Left ventricle myocardium inferior (tissue), 1 donor: Measurements from ENCODE around the gene SORBS2. TPM values are rescaled to one million over a fixed set of nuclear protein-coding genes. Genes with fewer than 3 reads are reported as not detected.

Source experiments
- DNase-seq: peaks from one replicate; pipeline ENCODE4 v3.0.0-alpha.2; 2020
- H3K27ac ChIP-seq: fragments of 200-600 bp; replicated peaks from 2 replicates; pipeline ENCODE4 v1.8.0; 2021
- H3K27me3 ChIP-seq: fragments of 200-600 bp; 2 replicates; pipeline ENCODE4 v1.8.0; 2021; ENCODE audit warnings: low read depth
- H3K36me3 ChIP-seq: fragments of 200-600 bp; 2 replicates; pipeline ENCODE4 v1.8.0; 2021
- H3K4me1 ChIP-seq: fragments of 200-600 bp; 2 replicates; pipeline ENCODE4 v1.8.0; 2021
- H3K4me3 ChIP-seq: fragments of 200-600 bp; 2 replicates; pipeline ENCODE4 v1.8.0; 2021; ENCODE audit warnings: mild to moderate bottlenecking, moderate library complexity
- H3K9me3 ChIP-seq: fragments of 200-600 bp; replicated peaks from 2 replicates; pipeline ENCODE4 v1.8.0; 2021
- intact Hi-C: fragments of 100-400 bp; cut with micrococcal nuclease; formaldehyde crosslinking; loops from one replicate; pipeline ENCODE4 v1.11.0; 2022
- total RNA-seq: library from RNA; stranded (reverse); fragmentation: NEBNext Ultra II Directional; extraction: Animal tissue kit (Norgen Biotek cat#: 25700); gene quantifications from one replicate; pipeline ENCODE4 v1.2.1, GENCODE V29; 2021
- TF ChIP-seq, protein P1 (sequence below): fragments of 200-600 bp; IDR thresholded peaks from 2 replicates; pipeline ENCODE4 v1.8.0; 2021; ENCODE audit warnings: antibody characterized with exemption, mild to moderate bottlenecking, borderline replicate concordance
- donor health status: DM: no; HTN: yes; CAD: no; lungs with severe emphysema.

Gene SORBS2
- total RNA-seq, 1 donor from 2014 or later: 1,282 TPM

DNA sequence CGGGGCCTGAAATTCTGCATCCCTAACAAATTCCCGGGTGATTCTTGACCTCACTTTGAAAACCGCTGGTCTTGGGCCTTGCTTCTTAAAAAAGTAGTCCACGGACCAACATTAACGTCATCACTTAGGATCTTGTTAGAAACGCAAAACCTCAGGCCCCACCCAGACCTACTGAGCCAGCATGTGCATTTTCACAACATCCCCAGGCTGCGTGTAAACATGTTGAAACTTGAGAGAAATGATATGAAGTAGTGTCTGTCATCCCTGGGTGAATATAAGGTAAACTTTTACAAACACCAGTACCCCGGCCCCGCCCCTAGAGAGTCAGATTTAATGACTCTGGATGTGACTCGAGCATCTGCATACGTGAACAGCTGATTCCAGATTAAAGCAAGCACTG lies 33.7 kb downstream of the SORBS2 start:
- intact Hi-C loops: no loop called here
- Histone ChIP-seq H3K9me3 (no peaks in the 10 kb centered on the region), H3K4me1 (peaks cover 76% of the 10 kb centered on the region), H3K36me3 (no peaks in the 10 kb centered on the region), H3K4me3 (no peak overlapping the region), H3K27me3 (no peaks in the 10 kb centered on the region), H3K27ac (peak overlapping the region; percentile 90)
- TF ChIP-seq, protein P1, sequence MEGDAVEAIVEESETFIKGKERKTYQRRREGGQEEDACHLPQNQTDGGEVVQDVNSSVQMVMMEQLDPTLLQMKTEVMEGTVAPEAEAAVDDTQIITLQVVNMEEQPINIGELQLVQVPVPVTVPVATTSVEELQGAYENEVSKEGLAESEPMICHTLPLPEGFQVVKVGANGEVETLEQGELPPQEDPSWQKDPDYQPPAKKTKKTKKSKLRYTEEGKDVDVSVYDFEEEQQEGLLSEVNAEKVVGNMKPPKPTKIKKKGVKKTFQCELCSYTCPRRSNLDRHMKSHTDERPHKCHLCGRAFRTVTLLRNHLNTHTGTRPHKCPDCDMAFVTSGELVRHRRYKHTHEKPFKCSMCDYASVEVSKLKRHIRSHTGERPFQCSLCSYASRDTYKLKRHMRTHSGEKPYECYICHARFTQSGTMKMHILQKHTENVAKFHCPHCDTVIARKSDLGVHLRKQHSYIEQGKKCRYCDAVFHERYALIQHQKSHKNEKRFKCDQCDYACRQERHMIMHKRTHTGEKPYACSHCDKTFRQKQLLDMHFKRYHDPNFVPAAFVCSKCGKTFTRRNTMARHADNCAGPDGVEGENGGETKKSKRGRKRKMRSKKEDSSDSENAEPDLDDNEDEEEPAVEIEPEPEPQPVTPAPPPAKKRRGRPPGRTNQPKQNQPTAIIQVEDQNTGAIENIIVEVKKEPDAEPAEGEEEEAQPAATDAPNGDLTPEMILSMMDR: no peak
- DNase-seq: no peak

DNA sequence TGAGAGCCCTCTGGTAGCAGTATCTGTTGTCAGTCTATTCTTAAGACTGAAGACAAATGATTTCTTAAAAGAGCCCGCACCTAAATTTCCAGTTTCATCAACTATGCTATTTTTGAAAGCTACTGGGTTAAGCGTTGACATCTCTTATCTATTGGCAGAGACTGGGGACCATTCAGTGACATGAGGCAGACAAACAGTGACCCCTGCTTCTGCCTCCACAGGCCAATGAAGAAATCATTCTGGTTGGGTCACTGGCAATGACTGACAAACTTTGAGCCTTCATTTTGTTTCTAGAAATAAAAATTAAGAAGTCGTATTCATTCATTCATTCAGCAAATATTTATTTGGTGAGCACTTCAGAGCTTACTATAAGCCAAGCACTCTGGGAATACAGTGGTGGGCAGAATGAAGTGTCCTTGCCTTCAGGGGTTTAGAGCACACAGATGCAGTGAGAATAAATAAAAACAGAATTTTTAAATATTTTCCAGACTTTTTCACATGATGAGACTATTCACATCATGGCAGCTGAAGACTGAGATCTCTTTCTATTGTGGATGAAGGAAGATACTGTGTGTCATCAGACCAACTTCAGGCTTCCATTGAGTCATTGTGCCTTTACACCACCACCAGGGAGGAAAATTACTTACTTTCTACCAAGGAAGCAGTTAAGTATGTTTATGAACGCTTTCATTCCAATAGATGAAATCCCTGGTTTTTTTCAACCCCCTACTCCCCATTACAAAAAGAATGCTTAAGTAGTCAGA lies 36.0 kb downstream of the SORBS2 start:
- peaks cover 73% of the 10 kb centered on the region for H3K4me1 ChIP-seq
- H3K27ac ChIP-seq: peak overlapping the region; percentile 90
- intact Hi-C loops: no loop called here
- TF ChIP-seq, protein P1: no peak
- H3K4me3 ChIP-seq: peak overlapping the region; percentile 65
- H3K27me3 ChIP-seq: no peaks in the 10 kb centered on the region
- no peaks in the 10 kb centered on the region for H3K36me3 ChIP-seq
- DNase-seq: no peak
- H3K9me3 ChIP-seq: no peaks in the 10 kb centered on the region

DNA sequence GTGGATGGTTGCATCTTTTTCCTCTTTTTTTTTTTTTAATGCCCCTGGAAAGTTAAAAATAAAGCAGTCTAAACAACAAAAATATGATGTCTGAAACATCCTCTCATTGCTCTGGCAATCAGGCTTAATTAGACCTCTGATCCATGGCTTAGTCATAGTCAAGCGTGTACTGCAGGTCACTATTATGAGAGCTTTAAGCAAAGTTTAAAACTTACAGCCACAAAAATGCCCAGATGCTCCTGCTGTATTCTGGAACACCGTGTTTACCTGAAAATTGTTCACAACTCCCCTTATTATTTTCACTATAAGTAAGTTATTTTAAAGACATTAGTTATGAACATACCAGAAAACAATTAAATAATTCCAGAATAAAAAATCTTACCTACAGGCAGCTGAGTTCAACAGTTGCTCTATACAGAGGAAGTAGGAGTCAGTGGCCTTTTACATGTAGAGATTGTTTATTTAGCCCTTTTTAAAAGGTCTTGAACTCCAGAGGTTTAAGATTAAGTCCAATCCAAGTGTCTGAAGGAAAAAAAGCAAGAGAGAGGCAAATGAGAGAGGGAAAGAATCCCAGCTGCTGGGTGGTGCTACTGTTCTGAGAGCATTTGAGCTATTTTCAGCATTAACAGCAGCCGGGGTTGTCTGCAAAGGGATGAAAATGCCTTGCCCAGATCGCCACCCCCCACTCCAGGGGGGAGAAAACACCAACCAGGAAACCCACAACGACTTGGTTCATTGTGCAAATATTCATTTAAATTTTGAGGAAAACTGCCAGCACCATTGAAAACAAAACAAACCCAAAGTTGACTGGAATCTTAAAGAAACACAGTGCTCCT lies 36.9 kb downstream of the SORBS2 start:
- peaks cover 73% of the 10 kb centered on the region for H3K4me1 ChIP-seq
- intact Hi-C loops: no loop called here
- DNase-seq: no peak

DNA sequence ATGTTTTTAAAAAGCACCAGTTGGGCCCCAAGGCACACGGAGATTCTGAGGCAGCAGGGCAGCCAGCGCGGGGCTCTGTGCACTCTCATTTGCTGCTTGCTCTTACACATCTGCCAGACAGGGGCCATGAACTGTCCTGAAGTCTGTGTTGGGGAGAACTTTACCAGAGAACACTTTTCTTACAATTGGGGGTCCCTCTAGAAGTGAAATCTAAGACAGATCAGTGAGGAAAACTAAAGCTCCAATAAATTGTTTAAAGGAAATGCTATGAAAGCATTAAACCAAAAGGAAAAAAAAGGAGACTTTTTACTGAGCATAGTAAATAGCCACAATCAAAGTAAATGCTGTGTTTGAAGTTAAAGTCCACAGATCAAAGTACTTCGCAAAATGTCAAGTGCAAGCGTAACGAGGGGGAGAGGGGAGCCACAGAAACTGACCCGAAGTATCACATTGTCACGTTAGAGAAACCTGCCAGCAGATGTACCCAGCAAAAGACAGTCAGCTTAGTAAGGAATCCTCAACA lies 37.8 kb downstream of the SORBS2 start:
- TF ChIP-seq, protein P1: no peak
- peaks cover 5% of the 10 kb centered on the region for H3K9me3 ChIP-seq
- intact Hi-C loops: no loop called here
- no peaks in the 10 kb centered on the region for H3K36me3 ChIP-seq
- peak overlapping the region; percentile 65 for H3K4me3 ChIP-seq
- peak overlapping the region; percentile 90 for H3K27ac ChIP-seq
- no peak for DNase-seq
- no peaks in the 10 kb centered on the region for H3K27me3 ChIP-seq
- H3K4me1 ChIP-seq: peaks cover 74% of the 10 kb centered on the region

More for the DNA sequence above, 36.9 kb downstream of the SORBS2 start:
- Histone ChIP-seq H3K9me3 (peaks cover 4% of the 10 kb centered on the region), H3K36me3 (no peaks in the 10 kb centered on the region), H3K4me3 (peak overlapping the region; percentile 65), H3K27ac (peak overlapping the region; percentile 90), H3K27me3 (no peaks in the 10 kb centered on the region)
- TF ChIP-seq, protein P1: no peak

DNA sequence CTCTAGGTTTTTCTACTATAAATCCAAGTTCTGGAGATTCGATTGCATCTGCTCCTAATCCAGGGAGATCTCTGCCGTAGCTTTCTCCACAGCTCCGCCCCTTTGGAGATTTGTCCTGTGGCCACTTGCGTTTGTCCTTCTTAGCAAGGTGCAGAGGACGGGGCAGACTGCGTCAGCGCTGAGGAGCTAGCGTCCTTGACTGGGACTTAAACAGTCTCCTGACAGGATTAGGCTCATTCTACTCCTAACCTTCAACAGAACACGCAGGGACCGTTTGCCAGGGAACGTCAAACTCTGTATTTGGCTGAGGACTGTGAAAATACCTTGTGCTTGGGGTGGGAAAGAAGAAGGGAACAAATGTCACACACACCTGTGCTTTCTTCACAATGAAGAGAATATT lies 38.6 kb downstream of the SORBS2 start:
- intact Hi-C loops: no loop called here
- no peaks in the 10 kb centered on the region for H3K36me3 ChIP-seq
- TF ChIP-seq, protein P1: no peak
- peak overlapping the region; percentile 90 for H3K27ac ChIP-seq
- H3K4me1 ChIP-seq: peaks cover 74% of the 10 kb centered on the region
- DNase-seq: peak; percentile 40
- H3K4me3 ChIP-seq: peak overlapping the region; percentile 65
- H3K9me3 ChIP-seq: peaks cover 5% of the 10 kb centered on the region
- H3K27me3 ChIP-seq: no peaks in the 10 kb centered on the region
